ENCODE data around the gene HNRNPA2B1. TPM values are rescaled to one million over a fixed set of nuclear protein-coding genes. Genes with fewer than 3 reads are reported as not detected.
A peak's percentile ranks its signal among the peaks of the same experiment; 100 is the strongest.

Gene HNRNPA2B1
- polyA plus RNA-seq, 1 of the 3 experiments (the other 2 are of a cell fraction) = 483 TPM

GRCh38 chr7:26198781-26199169, 1.8 kb downstream of the HNRNPA2B1 start (continued):
- no peak for TF ChIP-seq PBX3 (IDR thresholded peaks at IDR 0.05)

- Histone ChIP-seq H3K27ac (ENCODE audit: low read depth in 2 of 2, low read length in 1 of 2) (peak overlapping the region; percentile 99 to 100; a peak in 3 of 4 replicates), H3K79me2 (ENCODE audit: insufficient read depth) (peaks cover 89% of the 10 kb centered on the region), H3K27me3 (ENCODE audit: insufficient read depth) (no peaks in the 10 kb centered on the region), H3K36me3 (replicated peaks in 1 of 2; ENCODE audit: control insufficient read depth in 1 of 2, insufficient read depth in 2 of 2, low read length in 1 of 2) (peaks cover 60 to 68% of the 10 kb centered on the region in 2 experiments), H3K4me3 (ENCODE audit: low read depth in 2 of 2, low read length in 1 of 2) (peak overlapping the region; percentile 100), H3K9ac (peak overlapping the region; percentile 99), H3K9me3 (no peaks in the 10 kb centered on the region), H3K4me2 (peak overlapping the region; percentile 83), H3K9me2 (no peaks in the 10 kb centered on the region), H4K20me1 (ENCODE audit: insufficient read depth) (peaks cover 78% of the 10 kb centered on the region), H2AFZ (ENCODE audit: low read depth) (no peak overlapping the region), H3F3A (replicated peaks; ENCODE audit: insufficient read depth) (peaks cover 67% of the 10 kb centered on the region), H3K4me1 (ENCODE audit: control insufficient read depth in 1 of 2, insufficient read depth in 2 of 2, low read depth in 1 of 2, low read length in 1 of 2) (peaks cover 31% of the 10 kb centered on the region in 2 experiments)
- CTCF ChIA-PET = interaction anchor here (0.7 to 11.3 kb wide), 38 partner anchors 7 to 307 kb away, joined by 3 to 260 read pairs (median 5); no protein-coding TSS in a partner anchor
- 1% methylated on average over 6 of the region's 6 CpGs for WGBS (ENCODE audit: low lambda C conversion rate)
- POLR2A ChIA-PET = interaction anchor here (1.1 to 5.7 kb wide), 4 partner anchors 9 to 305 kb away, joined by 3 to 51 read pairs (median 6); no protein-coding TSS in a partner anchor
- DNase-seq = no peak
- TF ChIP-seq MEF2A (IDR thresholded peaks at IDR 0.05; ENCODE audit: borderline replicate concordance, low read depth) (no peak), TCF12 (IDR thresholded peaks at IDR 0.05) (no peak), SMC3 (IDR thresholded peaks at IDR 0.05; ENCODE audit: low read depth, low read length) (peak; percentile 25), USF1 (IDR thresholded peaks at IDR 0.05; ENCODE audit: borderline replicate concordance, low read depth) (no peak), MXI1 (IDR thresholded peaks at IDR 0.05; ENCODE audit: low read depth, low read length) (peak; percentile 92), EP300 (IDR thresholded peaks at IDR 0.05; ENCODE audit: borderline replicate concordance in 1 of 2, low read depth in 1 of 2, low read length in 1 of 2) (no peak), SIN3A (IDR thresholded peaks at IDR 0.05; ENCODE audit: borderline replicate concordance, low read depth, low read length) (no peak), RCOR1 (IDR thresholded peaks at IDR 0.05; ENCODE audit: low read length) (0 out of 2 replicates have a peak, but pooled peaks have one; percentile 12), RAD21 (IDR thresholded peaks at IDR 0.05; ENCODE audit: low read length) (peak; percentile 34; the same call in 1 of the 2 replicates), POLR2AphosphoS5 (IDR thresholded peaks at IDR 0.05; ENCODE audit: low read depth, low read length) (0 out of 2 replicates have a peak, but pooled peaks have one; percentile 3), YY1 (IDR thresholded peaks at IDR 0.05; ENCODE audit: low read depth) (no peak), CTCF (IDR thresholded peaks at IDR 0.05) (peak; percentile 97), MAX (IDR thresholded peaks at IDR 0.05; ENCODE audit: low read depth) (peak; percentile 41)
Observed at GRCh38 chr7:26198133-26198780, 2.3 kb downstream of the HNRNPA2B1 start.
